Loucy (cell line): ENCODE measurements around the gene HS3ST4.

Experiments
- H2AFZ ChIP-seq: fragments of 200-600 bp; sonication (generic); 2 replicates; pipeline ENCODE4 v1.6.0; 2016; ENCODE audit warnings: antibody characterized with exemption, mild to moderate bottlenecking, low read length, moderate library complexity
- H3F3A ChIP-seq: fragments of 200-600 bp; 2 replicates; pipeline ENCODE4 v1.6.0; 2016; ENCODE audit warnings: antibody characterized with exemption, low read depth, mild to moderate bottlenecking
- H3K27me3 ChIP-seq: fragments of 200-600 bp; sonication (generic); 2 replicates; pipeline ENCODE4 v1.6.1; 2014; ENCODE audit warnings: low read length, mild to moderate bottlenecking; ENCODE audit not compliant: insufficient read depth, poor library complexity, severe bottlenecking
- H3K36me3 ChIP-seq: fragments of 200-600 bp; sonication (generic); 2 replicates; pipeline ENCODE4 v1.6.1; 2016; ENCODE audit warnings: low read length; ENCODE audit not compliant: insufficient read depth
- H3K4me1 ChIP-seq: fragments of 200-600 bp; sonication (generic); 2 replicates; pipeline ENCODE4 v1.5.1; 2014; ENCODE audit warnings: low read length, mild to moderate bottlenecking; ENCODE audit not compliant: insufficient read depth, poor library complexity, severe bottlenecking
- H3K4me2 ChIP-seq: fragments of 200-600 bp; sonication (generic); 2 replicates; pipeline ENCODE4 v1.6.0; 2014; ENCODE audit warnings: antibody characterized with exemption, low read length, low read depth, mild to moderate bottlenecking; ENCODE audit not compliant: poor library complexity, severe bottlenecking
- H3K4me3 ChIP-seq: fragments of 200-600 bp; sonication (generic); 2 replicates; pipeline ENCODE4 v1.5.1; 2014; ENCODE audit warnings: low read length, mild to moderate bottlenecking, mixed read lengths; ENCODE audit not compliant: poor library complexity, severe bottlenecking
- H3K79me2 ChIP-seq: fragments of 200-600 bp; sonication (generic); 2 replicates; pipeline ENCODE4 v1.6.1; 2014; ENCODE audit warnings: low read length; ENCODE audit not compliant: insufficient read depth
- H3K9ac ChIP-seq: fragments of 200-600 bp; sonication (generic); 2 replicates; pipeline ENCODE4 v1.6.0; 2014; ENCODE audit warnings: mild to moderate bottlenecking, low read depth, low read length, moderate library complexity; ENCODE audit not compliant: poor library complexity, severe bottlenecking
- H3K9me2 ChIP-seq: fragments of 200-600 bp; sonication (generic); replicated peaks from 2 replicates; pipeline ENCODE4 v1.6.1; 2016; ENCODE audit warnings: low read depth, low read length, mixed read lengths
- H3K9me3 ChIP-seq: fragments of 200-600 bp; sonication (generic); 2 replicates; pipeline ENCODE4 v1.6.1; 2014; ENCODE audit warnings: mild to moderate bottlenecking, antibody characterized with exemption, low read length, low read depth; ENCODE audit not compliant: insufficient read depth
- H4K20me1 ChIP-seq: fragments of 200-600 bp; sonication (generic); 2 replicates; pipeline ENCODE4 v1.6.0; 2014; ENCODE audit warnings: antibody characterized with exemption, low read length, mild to moderate bottlenecking; ENCODE audit not compliant: insufficient read depth, poor library complexity, severe bottlenecking
- CTCF ChIP-seq: fragments of 200-600 bp; sonication (generic); conservative IDR thresholded peaks from 2 replicates; pipeline ENCODE4 v1.5.1; 2014; ENCODE audit warnings: mild to moderate bottlenecking, antibody characterized with exemption, low read length
- EZH2phosphoT487 ChIP-seq: fragments of 200-600 bp; IDR thresholded peaks from 2 replicates; pipeline ENCODE4 v1.6.1; 2018; ENCODE audit warnings: antibody characterized with exemption, mild to moderate bottlenecking, moderate library complexity, borderline replicate concordance

The HS3ST4 gene

GRCh38 chr16:25828510-25828909, 136.8 kb downstream of the HS3ST4 start:
- Histone ChIP-seq H3K4me3 (no peak overlapping the region), H3K9me3 (no peaks in the 10 kb centered on the region), H3K9ac (no peak overlapping the region), H2AFZ (no peak overlapping the region), H3F3A (no peaks in the 10 kb centered on the region), H4K20me1 (no peaks in the 10 kb centered on the region), H3K4me1 (no peaks in the 10 kb centered on the region), H3K36me3 (no peaks in the 10 kb centered on the region), H3K4me2 (no peak overlapping the region), H3K9me2 (no peaks in the 10 kb centered on the region), H3K27me3 (no peaks in the 10 kb centered on the region), H3K79me2 (no peaks in the 10 kb centered on the region)
- no peak for TF ChIP-seq CTCF
- no peak for TF ChIP-seq EZH2phosphoT487

GRCh38 chr16:25832291-25832690, 140.5 kb downstream of the HS3ST4 start:
- H3K9ac ChIP-seq, result no peak overlapping the region
- no peaks in the 10 kb centered on the region for H3K9me3 ChIP-seq
- H3K79me2 ChIP-seq, result no peaks in the 10 kb centered on the region
- H4K20me1 ChIP-seq, result no peaks in the 10 kb centered on the region
- no peaks in the 10 kb centered on the region for H3K36me3 ChIP-seq
- no peaks in the 10 kb centered on the region for H3K27me3 ChIP-seq
- H3F3A ChIP-seq, result no peaks in the 10 kb centered on the region
- no peak for TF ChIP-seq CTCF
- TF ChIP-seq EZH2phosphoT487, result no peak
- no peak overlapping the region for H3K4me3 ChIP-seq
- no peaks in the 10 kb centered on the region for H3K9me2 ChIP-seq
- no peak overlapping the region for H3K4me2 ChIP-seq
- H2AFZ ChIP-seq, result no peak overlapping the region
- no peaks in the 10 kb centered on the region for H3K4me1 ChIP-seq

- H4K20me1 ChIP-seq, result no peaks in the 10 kb centered on the region
- no peak overlapping the region for H3K4me2 ChIP-seq
- TF ChIP-seq EZH2phosphoT487 (no peak), CTCF (no peak)
- H3F3A ChIP-seq, result no peaks in the 10 kb centered on the region
- H3K79me2 ChIP-seq, result no peaks in the 10 kb centered on the region
- H3K4me3 ChIP-seq, result no peak overlapping the region
- no peaks in the 10 kb centered on the region for H3K9me3 ChIP-seq
- no peak overlapping the region for H3K9ac ChIP-seq
- no peaks in the 10 kb centered on the region for H3K36me3 ChIP-seq
- no peaks in the 10 kb centered on the region for H3K4me1 ChIP-seq
- no peaks in the 10 kb centered on the region for H3K9me2 ChIP-seq
- no peak overlapping the region for H2AFZ ChIP-seq
- no peaks in the 10 kb centered on the region for H3K27me3 ChIP-seq
These were observed 142.3 kb downstream of the HS3ST4 start for GRCh38 chr16:25834101-25834500.
